ENCODE data around the gene ZFP64. TPM values are rescaled to one million over a fixed set of nuclear protein-coding genes. Genes with fewer than 3 reads are reported as not detected.
"Not testable (repeated sequence)": the region's sequence is repeated elsewhere in the genome, so short reads cannot be mapped to it uniquely, and the experiment has no call there.

The ZFP64 gene
- polyA plus RNA-seq, 1 experiment = 24.4 TPM

- CTCF ChIA-PET = no interaction called here
- Histone ChIP-seq H3K27me3 (ENCODE audit: control insufficient read depth, insufficient read depth, low read length) (no peaks in the 10 kb centered on the region), H3K4me3 (ENCODE audit: low read depth, low read length) (no peak overlapping the region), H3K27ac (ENCODE audit: low read depth, low read length) (no peak overlapping the region), H3K9me3 (ENCODE audit: control insufficient read depth, insufficient read depth, low read length) (peaks cover 8% of the 10 kb centered on the region)
- POLR2A ChIA-PET = no interaction called here
- DNase-seq (ENCODE audit: low read depth, low spot score) = no peak
- TF ChIP-seq CTCF (IDR thresholded peaks at IDR 0.05; ENCODE audit: low read depth, low read length) = no peak
Measured at GRCh38 chr20:52224920-52225319, 33.3 kb upstream of the ZFP64 start.

GRCh38 chr20:52221362-52221761 is 29.8 kb upstream of the ZFP64 start:
- H3K9me3 ChIP-seq (ENCODE audit: control insufficient read depth, insufficient read depth, low read length); H3K27me3 ChIP-seq (ENCODE audit: control insufficient read depth, insufficient read depth, low read length); DNase-seq (ENCODE audit: low read depth, low spot score); H3K27ac ChIP-seq (ENCODE audit: low read depth, low read length); POLR2A ChIA-PET; H3K4me3 ChIP-seq (ENCODE audit: low read depth, low read length); CTCF ChIA-PET: not testable (repeated sequence)

GRCh38 chr20:52220891-52221290 is 29.3 kb upstream of the ZFP64 start:
- H3K4me3 ChIP-seq (ENCODE audit: low read depth, low read length); CTCF ChIA-PET; H3K27ac ChIP-seq (ENCODE audit: low read depth, low read length); POLR2A ChIA-PET; H3K27me3 ChIP-seq (ENCODE audit: control insufficient read depth, insufficient read depth, low read length); H3K9me3 ChIP-seq (ENCODE audit: control insufficient read depth, insufficient read depth, low read length); DNase-seq (ENCODE audit: low read depth, low spot score): not testable (repeated sequence)

GRCh38 chr20:52219441-52219840 is 27.9 kb upstream of the ZFP64 start:
- Histone ChIP-seq H3K9me3 (ENCODE audit: control insufficient read depth, insufficient read depth, low read length) (peaks cover 8% of the 10 kb centered on the region), H3K4me3 (ENCODE audit: low read depth, low read length) (no peak overlapping the region), H3K27ac (ENCODE audit: low read depth, low read length) (no peak overlapping the region), H3K27me3 (ENCODE audit: control insufficient read depth, insufficient read depth, low read length) (no peaks in the 10 kb centered on the region)
- TF ChIP-seq CTCF (IDR thresholded peaks at IDR 0.05; ENCODE audit: low read depth, low read length) = peak; percentile 21; the same call in 1 of the 2 replicates
- CTCF ChIA-PET = no interaction called here
- no peak for DNase-seq (ENCODE audit: low read depth, low spot score)
- POLR2A ChIA-PET = no interaction called here

GRCh38 chr20:52217689-52218395 is 26.3 kb upstream of the ZFP64 start:
- no peak overlapping the region for H3K27ac ChIP-seq (ENCODE audit: low read depth, low read length)
- no peak for DNase-seq (ENCODE audit: low read depth, low spot score)
- ChIA-PET CTCF (interaction anchor here (0.6 kb wide), 1 partner anchor 25 kb away, joined by 3 read pairs; no protein-coding TSS in a partner anchor), POLR2A (no interaction called here)
- H3K27me3 ChIP-seq (ENCODE audit: control insufficient read depth, insufficient read depth, low read length) = no peaks in the 10 kb centered on the region
- H3K4me3 ChIP-seq (ENCODE audit: low read depth, low read length) = no peak overlapping the region
- TF ChIP-seq CTCF (IDR thresholded peaks at IDR 0.05; ENCODE audit: low read depth, low read length) = no peak
- H3K9me3 ChIP-seq (ENCODE audit: control insufficient read depth, insufficient read depth, low read length) = peaks cover 8% of the 10 kb centered on the region

GRCh38 chr20:52213995-52214394 is 22.4 kb upstream of the ZFP64 start:
- no peak overlapping the region for H3K4me3 ChIP-seq (ENCODE audit: low read depth, low read length)
- H3K9me3 ChIP-seq (ENCODE audit: control insufficient read depth, insufficient read depth, low read length) = no peaks in the 10 kb centered on the region
- no peaks in the 10 kb centered on the region for H3K27me3 ChIP-seq (ENCODE audit: control insufficient read depth, insufficient read depth, low read length)
- no peak for DNase-seq (ENCODE audit: low read depth, low spot score)
- POLR2A ChIA-PET = no interaction called here
- TF ChIP-seq CTCF (IDR thresholded peaks at IDR 0.05; ENCODE audit: low read depth, low read length) = no peak
- H3K27ac ChIP-seq (ENCODE audit: low read depth, low read length) = no peak overlapping the region
- CTCF ChIA-PET = interaction anchor here (1.5 kb wide), 1 partner anchor 29 kb away, joined by 3 read pairs; no protein-coding TSS in a partner anchor

Measured in AG04450 (cell line).